SHP77 (cell line): ENCODE results near the gene CAST.
A peak's percentile ranks its signal among the peaks of the same experiment; 100 is the strongest.

Experiments used
- DNase-seq, 2 experiments: peaks; one replicate each; lab custom pipeline; 2025; lab: John Stamatoyannopoulos, UW

Gene CAST

DNA sequence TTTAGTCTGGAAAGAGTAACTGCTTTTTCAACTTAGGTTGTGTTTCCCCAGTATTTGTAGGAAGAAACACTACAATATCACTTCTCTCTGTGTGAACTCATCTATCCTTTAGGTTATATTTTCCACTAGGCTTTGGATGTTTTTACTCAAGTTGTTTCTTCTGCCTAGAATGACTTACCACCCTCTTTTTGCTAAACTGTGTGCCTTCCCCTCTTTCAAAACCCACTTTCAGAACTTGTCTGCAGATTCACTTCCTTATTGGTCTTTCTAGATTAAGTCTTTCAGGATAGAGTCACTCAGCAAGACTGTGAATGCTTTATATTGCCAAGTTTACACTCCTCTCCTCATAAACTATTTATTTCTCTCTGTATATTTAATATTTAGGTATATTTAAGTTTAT lies 14.2 kb upstream of the CAST start:
- no peak for DNase-seq

GRCh38 chr5:96648593-96648992 lies 13.6 kb upstream of the CAST start:
- DNase-seq, result no peak

- DNase-seq, result no peak
Measured at GRCh38 chr5:96649251-96649662, 12.9 kb upstream of the CAST start.

GRCh38 chr5:96649681-96650540 lies 12.3 kb upstream of the CAST start:
- no peak for DNase-seq

GRCh38 chr5:96651047-96651446 lies 11.1 kb upstream of the CAST start:
- DNase-seq, result no peak

DNA sequence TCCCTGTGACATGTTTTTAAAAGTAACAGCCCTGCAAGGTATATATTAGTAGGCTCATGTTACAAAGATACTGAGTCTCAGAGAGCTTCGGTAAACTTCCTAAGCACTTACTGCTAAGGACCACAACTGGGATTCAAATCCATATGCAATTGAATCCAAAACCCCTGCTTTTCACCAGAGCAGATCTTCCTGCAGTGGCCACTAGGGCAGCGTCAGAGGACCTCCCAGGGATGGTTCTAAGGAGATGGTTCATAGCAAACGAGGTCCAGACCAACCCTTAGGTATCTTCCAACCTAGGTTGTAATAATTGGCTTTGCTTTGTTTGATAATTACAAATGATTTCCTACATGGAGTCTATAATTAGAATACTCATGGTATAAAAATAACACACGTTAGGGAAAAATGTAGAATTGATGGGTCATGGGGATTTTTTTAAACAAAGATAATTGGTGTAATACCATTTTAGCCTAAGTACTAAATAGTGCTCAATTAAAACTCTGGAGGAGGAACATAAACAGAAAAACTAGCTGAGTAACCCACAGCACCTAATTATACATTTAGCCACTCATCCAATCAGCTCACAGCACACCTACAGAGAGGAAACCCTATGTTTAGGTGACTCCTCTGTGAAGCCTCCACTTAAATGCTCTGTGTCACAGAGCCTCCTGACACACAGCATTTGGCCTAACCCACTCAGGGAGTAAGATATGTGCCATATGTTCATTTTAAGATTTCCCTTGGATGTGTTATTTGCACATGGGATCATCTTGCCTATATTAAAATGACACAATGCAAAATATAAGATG lies 10.0 kb upstream of the CAST start:
- peak; percentile 2 to 11 for DNase-seq

GRCh38 chr5:96652769-96653454 lies 9.3 kb upstream of the CAST start:
- DNase-seq, result no peak

DNA sequence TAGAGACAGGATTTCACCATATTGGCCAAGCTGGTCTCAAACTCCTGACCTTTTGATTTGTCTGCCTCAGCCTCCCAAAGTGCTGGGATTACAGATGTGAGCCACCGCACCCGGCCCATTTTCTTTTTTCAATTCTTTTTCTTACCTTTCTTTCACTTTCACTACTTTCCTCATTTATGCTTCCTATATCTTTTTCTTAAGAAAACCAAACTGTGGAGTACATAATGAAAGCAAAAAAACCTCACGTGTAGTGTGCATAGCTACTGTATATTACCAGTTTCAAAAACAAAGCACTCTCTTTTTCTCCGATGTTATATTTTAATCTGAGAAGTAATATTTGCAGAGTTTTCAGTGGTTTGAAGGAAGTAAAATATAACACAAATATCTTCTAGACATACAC lies 8.0 kb upstream of the CAST start:
- no peak for DNase-seq

GRCh38 chr5:96655085-96655484 lies 7.1 kb upstream of the CAST start:
- DNase-seq, result no peak

DNA sequence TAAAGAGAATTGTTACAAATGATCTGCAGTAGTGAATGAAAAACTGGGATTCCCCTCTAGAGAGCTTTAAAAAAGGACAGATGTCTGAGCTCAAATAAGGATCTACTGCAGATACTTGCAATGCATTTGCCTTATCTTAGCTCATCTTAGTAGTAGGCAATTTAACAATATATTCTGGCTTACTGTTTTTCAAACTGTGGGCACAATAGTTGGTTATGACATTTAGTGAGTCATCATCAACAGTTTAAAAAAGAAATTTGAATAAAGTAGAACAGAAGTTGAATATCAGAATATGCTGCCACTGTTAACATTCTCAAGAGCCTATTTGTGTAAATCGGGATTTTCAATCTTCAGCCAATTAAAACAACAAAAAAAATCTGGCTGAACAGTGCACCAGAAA lies 6.7 kb upstream of the CAST start:
- no peak for DNase-seq

DNA sequence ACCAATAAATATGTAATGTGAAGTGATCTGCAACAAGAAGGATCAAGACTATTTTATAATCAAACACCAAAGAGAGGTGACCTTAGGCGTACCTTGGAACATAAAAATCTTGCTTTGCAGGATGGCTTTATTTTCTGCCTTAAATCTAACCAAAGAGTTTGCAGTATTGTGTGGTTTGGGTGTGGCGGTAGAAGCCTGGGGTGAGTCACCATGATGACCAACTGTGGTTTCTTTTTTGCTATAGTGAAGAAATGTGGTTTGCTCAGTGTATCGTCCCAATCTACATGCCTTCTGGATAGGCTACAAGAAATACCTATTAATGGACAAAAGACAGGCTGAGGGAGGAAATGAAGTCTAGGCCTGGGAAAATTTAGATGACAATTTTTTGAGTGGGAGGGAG lies 5.1 kb upstream of the CAST start:
- DNase-seq, result no peak

GRCh38 chr5:96658272-96658671 lies 3.9 kb upstream of the CAST start:
- DNase-seq, result no peak

DNA sequence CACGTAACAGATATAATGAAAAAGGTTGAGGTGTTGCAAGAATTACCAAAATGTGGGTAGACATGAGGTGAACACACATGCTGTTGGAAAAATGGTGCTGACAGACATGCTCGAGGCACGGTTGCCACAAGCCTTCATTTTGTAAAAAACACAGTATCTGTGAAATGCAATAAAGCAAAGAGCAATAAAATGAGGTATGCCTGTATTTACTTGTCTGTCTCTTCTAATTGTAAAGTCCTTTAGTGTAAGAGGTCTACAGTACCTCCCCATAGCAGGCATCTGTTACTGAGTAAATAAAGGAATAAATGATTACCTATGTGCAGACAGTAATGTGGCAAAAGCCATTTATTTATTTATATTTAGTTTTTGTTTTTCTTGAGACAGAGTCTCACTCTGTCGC lies 3.0 kb upstream of the CAST start:
- DNase-seq, result no peak

GRCh38 chr5:96660971-96661854 lies 963 bp upstream of the CAST start:
- no peak for DNase-seq

GRCh38 chr5:96662725-96663518 lies 746 bp downstream of the CAST start:
- DNase-seq, result peak; percentile 84 to 93

GRCh38 chr5:96663608-96664007 lies 1.4 kb downstream of the CAST start:
- no peak for DNase-seq

- no peak for DNase-seq
Measured at GRCh38 chr5:96664669-96665068, 2.5 kb downstream of the CAST start.

GRCh38 chr5:96668725-96669124 lies 6.5 kb downstream of the CAST start:
- DNase-seq, result no peak

- DNase-seq, result no peak
Measured at GRCh38 chr5:96669909-96670308, 7.7 kb downstream of the CAST start.

DNA sequence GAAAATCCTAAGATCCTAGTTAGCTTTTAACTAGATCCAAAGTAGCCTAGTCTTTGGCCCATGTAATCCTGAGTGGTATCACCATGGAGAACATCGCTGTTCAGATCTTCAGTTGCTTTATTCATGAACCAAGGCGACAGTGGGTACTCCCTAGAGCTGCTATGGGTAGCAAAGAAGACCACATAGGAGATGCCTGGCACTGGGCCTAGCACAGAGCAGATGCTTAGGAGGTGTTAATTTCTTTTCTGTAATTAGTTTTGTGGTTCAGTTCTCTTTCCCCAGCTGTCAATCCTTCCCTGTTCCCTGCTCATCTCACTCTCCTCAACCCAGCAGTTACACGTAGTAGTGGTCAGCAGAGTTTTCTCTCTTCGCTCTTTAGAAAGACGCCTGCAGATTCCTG lies 9.3 kb downstream of the CAST start:
- DNase-seq, result no peak

DNA sequence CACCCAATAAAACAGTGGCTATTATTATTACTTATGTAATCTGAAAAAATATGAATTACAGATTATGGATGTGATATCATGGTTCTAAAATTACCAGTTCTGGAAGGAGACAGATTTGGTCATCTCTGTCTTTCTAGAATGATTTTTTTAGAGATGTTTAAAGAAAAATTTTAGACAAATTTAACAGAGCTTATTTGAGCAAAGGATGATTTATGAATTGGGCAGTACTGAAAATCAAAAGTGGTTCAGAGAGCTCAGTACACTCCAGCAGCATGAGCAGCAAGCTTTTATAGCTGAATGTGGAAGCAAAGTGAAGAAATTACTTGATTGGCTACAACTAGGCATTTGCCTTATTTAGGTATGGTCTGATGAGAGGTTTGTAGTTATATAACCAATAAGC lies 11.0 kb downstream of the CAST start:
- DNase-seq, result no peak
